H9 (cell line): Measurements from ENCODE around the gene RFX4. TPM values are rescaled to one million over a fixed set of nuclear protein-coding genes. Genes with fewer than 3 reads are reported as not detected.
A peak's percentile ranks its signal among the peaks of the same experiment; 100 is the strongest.

Experiments
- DNase-seq: peaks from one replicate; pipeline ENCODE4 v3.0.0-alpha.2; 2017
- H2AFZ ChIP-seq: one replicate; pipeline ENCODE4 v1.6.1; 2013; ENCODE audit warnings: mild to moderate bottlenecking, low read length, control low read depth, moderate library complexity
- H2AK5ac ChIP-seq: 2 replicates; pipeline ENCODE4 v1.6.1; 2013; ENCODE audit warnings: low read length, control low read depth, mixed read lengths; ENCODE audit not compliant: insufficient read length
- H2BK120ac ChIP-seq: one replicate; pipeline ENCODE4 v1.6.1; 2013; ENCODE audit warnings: low read depth, mild to moderate bottlenecking, low read length, control low read depth, inconsistent platforms; ENCODE audit not compliant: poor library complexity, severe bottlenecking
- H2BK12ac ChIP-seq: 2 replicates; pipeline ENCODE4 v1.6.1; 2013; ENCODE audit warnings: low read length, control low read depth, mixed read lengths, low read depth; ENCODE audit not compliant: insufficient read length
- H2BK15ac ChIP-seq: 2 replicates; pipeline ENCODE4 v1.6.1; 2013; ENCODE audit warnings: low read depth, low read length, control low read depth
- H2BK20ac ChIP-seq: one replicate; pipeline ENCODE4 v1.6.1; 2013; ENCODE audit warnings: low read depth, mild to moderate bottlenecking, low read length, control low read depth, inconsistent platforms; ENCODE audit not compliant: poor library complexity, severe bottlenecking
- H2BK5ac ChIP-seq: 2 replicates; pipeline ENCODE4 v1.6.1; 2013; ENCODE audit warnings: low read length, control low read depth, mixed read lengths; ENCODE audit not compliant: insufficient read length
- H3K14ac ChIP-seq: 2 replicates; pipeline ENCODE4 v1.6.1; 2013; ENCODE audit warnings: low read length, control low read depth; ENCODE audit not compliant: insufficient read depth
- H3K18ac ChIP-seq: 2 replicates; pipeline ENCODE4 v1.6.1; 2013; ENCODE audit warnings: low read depth, mild to moderate bottlenecking, mixed read lengths, low read length, control low read depth; ENCODE audit not compliant: insufficient read length
- H3K23ac ChIP-seq: 2 replicates; pipeline ENCODE4 v1.6.1; 2013; ENCODE audit warnings: low read length, control low read depth, mixed read lengths, low read depth; ENCODE audit not compliant: insufficient read length
- H3K23me2 ChIP-seq: 2 replicates; pipeline ENCODE4 v1.6.1; 2013; ENCODE audit warnings: low read depth, mild to moderate bottlenecking, mixed read lengths, low read length, control low read depth; ENCODE audit not compliant: insufficient read length, poor library complexity, severe bottlenecking
- H3K27ac ChIP-seq: 2 replicates; pipeline ENCODE4 v1.5.1; 2013; ENCODE audit warnings: low read length, control low read depth, mixed read lengths, low read depth; ENCODE audit not compliant: insufficient read length
- H3K27me3 ChIP-seq: 2 replicates; pipeline ENCODE4 v1.6.1; 2013; ENCODE audit warnings: low read length, control low read depth, inconsistent platforms; ENCODE audit not compliant: insufficient read depth
- H3K4ac ChIP-seq: 2 replicates; pipeline ENCODE4 v1.6.1; 2013; ENCODE audit warnings: low read depth, mild to moderate bottlenecking, control low read depth, inconsistent platforms, low read length, moderate library complexity
- H3K4me1 ChIP-seq: 2 replicates; pipeline ENCODE4 v1.6.1; 2013; ENCODE audit warnings: low read length, control low read depth, inconsistent platforms; ENCODE audit not compliant: insufficient read depth
- H3K4me2 ChIP-seq: 2 replicates; pipeline ENCODE4 v1.6.1; 2013; ENCODE audit warnings: low read length, control low read depth, mixed read lengths; ENCODE audit not compliant: insufficient read length, insufficient read depth
- H3K56ac ChIP-seq: 2 replicates; pipeline ENCODE4 v1.6.1; 2013; ENCODE audit warnings: low read depth, mild to moderate bottlenecking, mixed read lengths, low read length, control low read depth; ENCODE audit not compliant: insufficient read length
- H3K79me1 ChIP-seq: 2 replicates; pipeline ENCODE4 v1.6.1; 2013; ENCODE audit warnings: low read depth, mild to moderate bottlenecking, moderate library complexity, low read length, control low read depth, inconsistent platforms; ENCODE audit not compliant: insufficient read depth, poor library complexity, severe bottlenecking
- H3K79me2 ChIP-seq: 2 replicates; pipeline ENCODE4 v1.6.1; 2013; ENCODE audit warnings: low read length, control low read depth, inconsistent platforms; ENCODE audit not compliant: insufficient read depth
- H3K9ac ChIP-seq: 2 replicates; pipeline ENCODE4 v1.6.1; 2013; ENCODE audit warnings: low read length, control low read depth, mixed read lengths; ENCODE audit not compliant: insufficient read length; ENCODE audit errors: extremely low read depth
- H3K9me3 ChIP-seq: one replicate; pipeline ENCODE4 v1.6.1; 2013; ENCODE audit warnings: low read depth, low read length, inconsistent platforms; ENCODE audit not compliant: control insufficient read depth
- H3T11ph ChIP-seq: one replicate; pipeline ENCODE4 v1.6.1; 2013; ENCODE audit warnings: mild to moderate bottlenecking, low read length, control low read depth, inconsistent platforms
- H4K20me1 ChIP-seq: one replicate; pipeline ENCODE4 v1.6.1; 2013; ENCODE audit not compliant: control insufficient read depth, insufficient read length, insufficient read depth
- H4K5ac ChIP-seq: 2 replicates; pipeline ENCODE4 v1.6.1; 2013; ENCODE audit warnings: low read depth, mild to moderate bottlenecking, mixed read lengths, low read length, control low read depth; ENCODE audit not compliant: insufficient read length
- H4K8ac ChIP-seq: replicated peaks from 2 replicates; pipeline ENCODE4 v1.6.1; 2013; ENCODE audit warnings: low read length, control low read depth, mixed read lengths, low read depth; ENCODE audit not compliant: insufficient read length
- H4K91ac ChIP-seq: 2 replicates; pipeline ENCODE4 v1.6.1; 2013; ENCODE audit warnings: low read depth, mild to moderate bottlenecking, moderate library complexity, mixed read lengths, low read length, control low read depth; ENCODE audit not compliant: insufficient read length
- H3K27ac Mint-ChIP-seq, 3 experiments: 2 replicates in 2 of 3; 3 replicates in 1 of 3; pipeline ENCODE4 v1.8.0; 2020 to 2021; ENCODE audit warnings: mixed read lengths in 3 of 3, mild to moderate bottlenecking in 1 of 3, moderate library complexity in 1 of 3
- H3K27me3 Mint-ChIP-seq: 2 replicates; pipeline ENCODE4 v1.8.0; 2021; ENCODE audit warnings: low read depth, mild to moderate bottlenecking, moderate library complexity, mixed read lengths
- H3K36me3 Mint-ChIP-seq, 3 experiments: 2 replicates in 2 of 3; 3 replicates in 1 of 3; pipeline ENCODE4 v1.8.0; 2020 to 2021; ENCODE audit warnings: low read depth in 3 of 3, mixed read lengths in 3 of 3; ENCODE audit not compliant: insufficient read depth in 1 of 3
- H3K4me1 Mint-ChIP-seq, 2 experiments: 2 replicates each; pipeline ENCODE4 v1.8.0; 2020; ENCODE audit warnings: mixed read lengths in 2 of 2
- H3K4me3 Mint-ChIP-seq, 2 experiments: 2 replicates in 1 of 2; 3 replicates in 1 of 2; pipeline ENCODE4 v1.8.0; 2020 to 2021; ENCODE audit warnings: mild to moderate bottlenecking in 2 of 2, mixed read lengths in 2 of 2, moderate library complexity in 1 of 2
- H3K9me3 Mint-ChIP-seq, 2 experiments: 2 replicates in 1 of 2; 3 replicates in 1 of 2; pipeline ENCODE4 v1.8.0; 2020; ENCODE audit warnings: mild to moderate bottlenecking in 2 of 2, mixed read lengths in 2 of 2, moderate library complexity in 1 of 2
- CTCF ChIP-seq: fragments of 200-600 bp; sonication (generic); conservative IDR thresholded peaks from 3 replicates; pipeline ENCODE4 v1.8.0; 2021; ENCODE audit warnings: antibody characterized with exemption, mild to moderate bottlenecking
- WGBS: extraction: QIAGEN DNeasy Blood & Tissue Kit; methylation state at CpG from one replicate; pipeline ENCODE4 v1.1.7; 2013; ENCODE audit warnings: missing lambda C conversion rate, low lambda C conversion rate, mixed read lengths; ENCODE audit not compliant: insufficient read length; ENCODE audit errors: extremely low coverage; 5-methylcytosine and 5-hydroxymethylcytosine counted together
- total RNA-seq: library from RNA; stranded (reverse); gene quantifications from 2 replicates; pipeline ENCODE4 v1.2.1, GENCODE V29; 2021

RFX4 gene
- total RNA-seq, 1 experiment from 2014 or later = 0.57 TPM

- H3K23me2 ChIP-seq = no peaks in the 10 kb centered on the region
- no peaks in the 10 kb centered on the region for H3K27me3 Mint-ChIP-seq
- no peak overlapping the region for H2AFZ ChIP-seq
- no peak overlapping the region for H3T11ph ChIP-seq
- H3K27ac Mint-ChIP-seq = peak overlapping the region in 2 of 3 experiments; percentile 41 to 65; a peak in 2 of 7 replicates
- H2BK5ac ChIP-seq = no peak overlapping the region
- no peak overlapping the region for H4K8ac ChIP-seq
- H3K18ac ChIP-seq = no peak overlapping the region
- peaks cover 6% of the 10 kb centered on the region; the same call in 1 of the 2 replicates for H3K4me1 ChIP-seq
- H3K4me1 Mint-ChIP-seq = peaks cover 38 to 41% of the 10 kb centered on the region in 2 experiments
- no peak overlapping the region for H2BK15ac ChIP-seq
- no peaks in the 10 kb centered on the region for H4K20me1 ChIP-seq
- peaks cover 30 to 36% (median 36%) of the 10 kb centered on the region in 3 experiments for H3K36me3 Mint-ChIP-seq
- no peak overlapping the region for H3K4ac ChIP-seq
- H3K27me3 ChIP-seq = no peaks in the 10 kb centered on the region
- no peak overlapping the region for H3K9ac ChIP-seq
- H3K9me3 ChIP-seq = no peaks in the 10 kb centered on the region
- H4K91ac ChIP-seq = no peak overlapping the region
- WGBS = no CpG with 5 or more reads among the region's 5 CpGs
- H2AK5ac ChIP-seq = no peak overlapping the region
- H3K27ac ChIP-seq = no peak overlapping the region
- DNase-seq = no peak
- H3K9me3 Mint-ChIP-seq = peaks cover 3 to 4% of the 10 kb centered on the region in 2 experiments; a peak in 2 of 5 replicates
- no peak overlapping the region for H3K14ac ChIP-seq
- no peak overlapping the region for H3K4me2 ChIP-seq
- TF ChIP-seq CTCF = no peak
- no peak overlapping the region for H2BK12ac ChIP-seq
- H3K4me3 Mint-ChIP-seq = no peak overlapping the region
- H2BK20ac ChIP-seq = no peak overlapping the region
- no peak overlapping the region for H3K56ac ChIP-seq
- H2BK120ac ChIP-seq = no peak overlapping the region
- no peak overlapping the region for H3K23ac ChIP-seq
- peaks cover 6% of the 10 kb centered on the region; the same call in 1 of the 2 replicates for H3K79me2 ChIP-seq
- H4K5ac ChIP-seq = no peak overlapping the region
- H3K79me1 ChIP-seq = peaks cover 6% of the 10 kb centered on the region
Measured at GRCh38 chr12:106783515-106783914, 200.7 kb downstream of the RFX4 start.
